Measurements from ENCODE around the gene ZBTB20.

The ZBTB20 gene

DNA sequence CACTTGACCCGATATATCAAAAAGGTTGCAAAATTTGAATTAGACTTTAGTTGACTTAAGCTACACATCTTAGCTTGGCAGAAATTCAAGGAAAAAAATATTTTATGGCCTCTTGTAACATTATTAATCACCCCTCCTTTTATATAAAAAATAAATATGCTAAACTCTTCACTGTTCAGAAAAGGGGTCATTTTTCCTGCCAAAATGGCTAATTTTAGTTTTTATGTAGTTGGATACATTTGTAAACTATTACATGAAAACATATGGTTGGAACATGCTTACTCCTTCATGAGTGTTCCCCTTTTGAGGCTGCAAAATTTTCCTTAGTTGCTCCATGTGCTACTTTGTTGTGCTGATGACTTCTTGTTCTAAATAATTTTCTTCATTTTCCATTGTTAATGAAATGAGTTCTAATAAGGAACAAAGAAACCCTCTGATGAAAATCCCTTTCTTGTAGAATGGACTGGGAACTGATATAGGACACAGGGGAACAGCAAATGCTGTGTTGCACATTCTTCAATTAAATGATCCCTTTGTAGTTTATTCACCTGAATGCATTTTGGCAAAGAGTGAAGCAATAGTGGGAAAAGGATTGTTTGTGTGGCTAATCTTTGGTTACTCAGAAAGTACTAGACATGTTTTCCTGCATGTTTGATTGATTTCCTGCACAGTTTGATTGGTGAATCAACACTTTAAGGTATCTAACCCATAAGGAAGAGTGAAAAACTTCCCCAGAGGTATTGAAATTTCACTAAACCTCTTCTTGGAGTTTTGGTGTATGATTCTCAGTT, 503.9 kb downstream of the ZBTB20 start:
- Histone ChIP-seq H3K4me1 (ENCODE audit: insufficient read depth, low read length) (no peaks in the 10 kb centered on the region), H3K9ac (ENCODE audit: low read depth, low read length) (no peak overlapping the region), H3K79me2 (ENCODE audit: insufficient read depth, low read length) (no peaks in the 10 kb centered on the region), H3K4me3 (ENCODE audit: low read depth in 1 of 2, low read length in 2 of 2) (no peak overlapping the region), H3K4me2 (ENCODE audit: insufficient read depth, low read length) (no peak overlapping the region), H3K9me3 (ENCODE audit: insufficient read depth, low read length, severe bottlenecking) (no peaks in the 10 kb centered on the region), H4K20me1 (ENCODE audit: insufficient read depth, low read length) (no peaks in the 10 kb centered on the region; the same call in 1 of the 2 replicates), H3K36me3 (ENCODE audit: insufficient read depth, low read length) (no peaks in the 10 kb centered on the region), H3K27me3 (ENCODE audit: insufficient read depth, low read length, poor library complexity) (no peaks in the 10 kb centered on the region), H2AFZ (ENCODE audit: low read depth, low read length) (no peak overlapping the region), H3K27ac (ENCODE audit: low read length) (no peak overlapping the region)
- DNase-seq = no peak
- TF ChIP-seq, protein P1, sequence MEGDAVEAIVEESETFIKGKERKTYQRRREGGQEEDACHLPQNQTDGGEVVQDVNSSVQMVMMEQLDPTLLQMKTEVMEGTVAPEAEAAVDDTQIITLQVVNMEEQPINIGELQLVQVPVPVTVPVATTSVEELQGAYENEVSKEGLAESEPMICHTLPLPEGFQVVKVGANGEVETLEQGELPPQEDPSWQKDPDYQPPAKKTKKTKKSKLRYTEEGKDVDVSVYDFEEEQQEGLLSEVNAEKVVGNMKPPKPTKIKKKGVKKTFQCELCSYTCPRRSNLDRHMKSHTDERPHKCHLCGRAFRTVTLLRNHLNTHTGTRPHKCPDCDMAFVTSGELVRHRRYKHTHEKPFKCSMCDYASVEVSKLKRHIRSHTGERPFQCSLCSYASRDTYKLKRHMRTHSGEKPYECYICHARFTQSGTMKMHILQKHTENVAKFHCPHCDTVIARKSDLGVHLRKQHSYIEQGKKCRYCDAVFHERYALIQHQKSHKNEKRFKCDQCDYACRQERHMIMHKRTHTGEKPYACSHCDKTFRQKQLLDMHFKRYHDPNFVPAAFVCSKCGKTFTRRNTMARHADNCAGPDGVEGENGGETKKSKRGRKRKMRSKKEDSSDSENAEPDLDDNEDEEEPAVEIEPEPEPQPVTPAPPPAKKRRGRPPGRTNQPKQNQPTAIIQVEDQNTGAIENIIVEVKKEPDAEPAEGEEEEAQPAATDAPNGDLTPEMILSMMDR (IDR thresholded peaks at IDR 0.05; ENCODE audit: borderline replicate concordance, extremely low read depth, low read length, poor library complexity, severe bottlenecking) = no peak
- TF ChIP-seq EZH2 (IDR thresholded peaks at IDR 0.05; ENCODE audit: borderline replicate concordance, low read depth, low read length, severe bottlenecking) = no peak
- ATAC-seq (ENCODE audit: insufficient read depth, low read depth) = no peak

DNA sequence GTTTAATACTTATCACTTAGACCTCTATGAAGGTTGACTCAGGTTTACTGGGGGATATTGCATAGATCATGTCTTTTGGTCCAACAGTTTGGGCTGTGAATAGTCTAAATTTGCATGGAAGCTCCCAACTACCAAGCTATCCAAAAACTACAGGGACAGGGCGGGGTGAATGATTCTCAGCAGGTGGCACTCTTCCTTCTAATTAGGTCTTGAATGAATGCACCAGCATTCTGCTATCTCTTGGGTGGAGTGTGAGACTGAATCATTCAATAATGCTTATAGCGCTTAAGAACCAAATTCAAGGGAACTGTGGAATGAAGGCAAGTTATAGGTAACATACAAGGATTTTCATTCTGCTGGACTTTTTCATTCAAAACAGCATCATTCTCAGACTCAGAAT, 507.0 kb downstream of the ZBTB20 start:
- TF ChIP-seq, protein P1 (IDR thresholded peaks at IDR 0.05; ENCODE audit: borderline replicate concordance, extremely low read depth, low read length, poor library complexity, severe bottlenecking) = no peak
- no peak for TF ChIP-seq EZH2 (IDR thresholded peaks at IDR 0.05; ENCODE audit: borderline replicate concordance, low read depth, low read length, severe bottlenecking)
- Histone ChIP-seq H3K9me3 (ENCODE audit: insufficient read depth, low read length, severe bottlenecking) (no peaks in the 10 kb centered on the region), H3K4me2 (ENCODE audit: insufficient read depth, low read length) (no peak overlapping the region), H3K27me3 (ENCODE audit: insufficient read depth, low read length, poor library complexity) (no peaks in the 10 kb centered on the region), H4K20me1 (ENCODE audit: insufficient read depth, low read length) (no peaks in the 10 kb centered on the region; the same call in 1 of the 2 replicates), H3K27ac (ENCODE audit: low read length) (no peak overlapping the region), H3K36me3 (ENCODE audit: insufficient read depth, low read length) (no peaks in the 10 kb centered on the region), H3K4me1 (ENCODE audit: insufficient read depth, low read length) (no peaks in the 10 kb centered on the region), H3K79me2 (ENCODE audit: insufficient read depth, low read length) (no peaks in the 10 kb centered on the region), H3K9ac (ENCODE audit: low read depth, low read length) (no peak overlapping the region), H2AFZ (ENCODE audit: low read depth, low read length) (no peak overlapping the region), H3K4me3 (ENCODE audit: low read depth in 1 of 2, low read length in 2 of 2) (no peak overlapping the region)
- ATAC-seq (ENCODE audit: insufficient read depth, low read depth) (no peak), DNase-seq (no peak)

DNA sequence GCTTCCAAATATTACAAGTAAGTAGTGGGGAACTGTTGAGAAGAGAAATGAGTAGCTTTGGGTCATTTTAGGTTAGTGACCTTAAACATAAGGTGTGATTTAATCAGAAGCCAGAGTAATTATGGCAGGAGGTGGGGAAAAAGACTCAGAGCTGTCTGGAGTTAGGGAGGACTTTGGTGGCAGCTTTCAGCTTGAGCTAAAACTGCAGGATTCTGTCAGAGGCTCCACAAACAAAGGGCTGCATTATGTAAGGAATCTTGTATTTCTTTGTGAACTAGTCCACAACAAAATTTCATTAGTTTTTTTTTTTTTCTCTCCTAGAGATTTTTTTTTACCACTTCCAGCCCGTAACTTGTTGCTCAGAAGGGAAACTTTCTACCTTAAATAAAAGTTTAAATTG, 507.9 kb downstream of the ZBTB20 start:
- no peaks in the 10 kb centered on the region for H3K9me3 ChIP-seq (ENCODE audit: insufficient read depth, low read length, severe bottlenecking)
- no peak overlapping the region for H3K4me3 ChIP-seq (ENCODE audit: low read depth in 1 of 2, low read length in 2 of 2)
- no peak overlapping the region for H3K27ac ChIP-seq (ENCODE audit: low read length)
- H3K27me3 ChIP-seq (ENCODE audit: insufficient read depth, low read length, poor library complexity) = no peaks in the 10 kb centered on the region
- no peaks in the 10 kb centered on the region for H3K79me2 ChIP-seq (ENCODE audit: insufficient read depth, low read length)
- H3K4me1 ChIP-seq (ENCODE audit: insufficient read depth, low read length) = no peaks in the 10 kb centered on the region
- no peak overlapping the region for H2AFZ ChIP-seq (ENCODE audit: low read depth, low read length)
- no peaks in the 10 kb centered on the region for H3K36me3 ChIP-seq (ENCODE audit: insufficient read depth, low read length)
- no peak overlapping the region for H3K4me2 ChIP-seq (ENCODE audit: insufficient read depth, low read length)
- ATAC-seq (ENCODE audit: insufficient read depth, low read depth) (no peak), DNase-seq (no peak)
- H4K20me1 ChIP-seq (ENCODE audit: insufficient read depth, low read length) = no peaks in the 10 kb centered on the region; the same call in 1 of the 2 replicates
- no peak overlapping the region for H3K9ac ChIP-seq (ENCODE audit: low read depth, low read length)
- TF ChIP-seq EZH2 (IDR thresholded peaks at IDR 0.05; ENCODE audit: borderline replicate concordance, low read depth, low read length, severe bottlenecking) = no peak
- TF ChIP-seq, protein P1 (IDR thresholded peaks at IDR 0.05; ENCODE audit: borderline replicate concordance, extremely low read depth, low read length, poor library complexity, severe bottlenecking) = no peak

Measured in DND-41 (cell line).